Kidney tubule cell (primary cell): ENCODE measurements around the gene PHACTR1.
"Not testable (repeated sequence)": the region's sequence is repeated elsewhere in the genome, so short reads cannot be mapped to it uniquely, and the experiment has no call there.

ENCODE experiments used
- DNase-seq: peaks from one replicate; pipeline ENCODE4 v3.0.0-alpha.2; 2018; ENCODE audit warnings: low spot score

Gene PHACTR1

GRCh38 chr6:13113981-13114593 is 397.5 kb downstream of the PHACTR1 start:
- DNase-seq, result peak; percentile 49

DNA sequence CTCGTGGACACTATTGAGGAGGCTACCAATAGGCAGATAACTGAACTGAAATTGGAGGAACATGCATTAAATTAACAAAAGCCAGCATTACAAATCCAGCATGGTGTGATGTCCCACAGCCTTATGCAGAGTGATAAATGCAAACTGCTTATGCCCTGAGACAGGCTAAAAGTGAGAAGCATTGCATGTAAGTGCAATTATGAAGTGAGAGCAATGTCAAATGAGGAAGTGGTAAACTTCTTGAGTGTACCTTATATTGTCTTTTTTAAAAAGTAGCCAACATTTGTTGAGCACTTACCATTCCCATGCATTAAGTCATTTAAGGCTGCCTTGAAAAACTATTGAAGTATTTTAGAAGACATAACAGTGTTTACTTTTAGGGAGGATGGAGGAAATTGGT is 399.6 kb downstream of the PHACTR1 start:
- no peak for DNase-seq

GRCh38 chr6:13117570-13117969 is 401.0 kb downstream of the PHACTR1 start:
- DNase-seq, result no peak

- DNase-seq, result no peak
Measured at GRCh38 chr6:13119549-13119948, 403.0 kb downstream of the PHACTR1 start.

DNA sequence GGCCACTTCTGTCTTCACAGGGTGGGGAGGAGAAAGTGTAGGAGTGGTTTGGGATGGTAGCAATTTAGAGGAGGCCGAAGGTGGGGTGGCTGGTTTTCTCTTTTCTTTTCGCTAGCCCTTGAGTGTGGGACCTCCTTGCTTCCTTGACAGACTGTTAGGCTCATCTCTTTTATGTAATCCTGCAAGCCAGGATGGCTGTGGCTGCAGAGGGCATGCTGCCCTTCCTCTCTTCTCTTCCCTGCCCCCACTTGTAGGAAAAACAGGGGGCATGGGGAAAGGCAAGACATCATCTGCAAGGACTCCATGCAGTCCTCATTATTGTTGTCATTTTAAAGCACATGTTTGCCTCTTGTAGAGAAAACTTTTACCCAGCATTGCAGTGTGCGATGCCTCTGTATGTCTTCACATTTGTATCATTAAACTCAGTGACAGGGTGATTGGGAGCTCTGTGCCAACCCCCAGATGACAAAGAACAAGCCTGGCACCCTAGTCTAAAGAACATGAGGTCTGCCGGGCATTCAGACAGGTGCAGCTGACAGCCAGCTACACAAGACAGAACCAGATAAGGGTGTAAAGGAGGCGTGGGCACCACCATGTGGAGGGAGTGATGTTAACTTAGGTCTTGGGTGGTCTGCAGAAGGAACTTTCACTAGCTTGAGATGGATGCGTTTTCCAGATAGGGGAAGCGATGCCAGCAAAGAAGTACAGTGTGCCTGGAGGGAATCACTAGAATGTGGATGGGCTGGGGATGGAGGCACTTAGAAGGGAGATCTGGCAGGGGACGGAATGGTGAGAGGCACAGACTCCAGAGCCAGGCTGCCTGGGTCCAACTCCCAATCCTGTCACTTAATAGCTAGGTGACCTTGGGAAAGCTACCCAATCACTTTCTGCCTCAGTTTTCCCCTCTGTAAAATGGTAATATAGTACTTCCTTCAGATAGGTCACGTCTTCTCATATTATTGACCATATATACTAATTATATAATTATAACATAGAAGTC is 404.2 kb downstream of the PHACTR1 start:
- DNase-seq, result no peak

GRCh38 chr6:13124131-13124530 is 407.6 kb downstream of the PHACTR1 start:
- no peak for DNase-seq

- DNase-seq, result no peak
Measured at GRCh38 chr6:13125841-13126240, 409.3 kb downstream of the PHACTR1 start.

GRCh38 chr6:13131935-13132661 is 415.5 kb downstream of the PHACTR1 start:
- no peak for DNase-seq

DNA sequence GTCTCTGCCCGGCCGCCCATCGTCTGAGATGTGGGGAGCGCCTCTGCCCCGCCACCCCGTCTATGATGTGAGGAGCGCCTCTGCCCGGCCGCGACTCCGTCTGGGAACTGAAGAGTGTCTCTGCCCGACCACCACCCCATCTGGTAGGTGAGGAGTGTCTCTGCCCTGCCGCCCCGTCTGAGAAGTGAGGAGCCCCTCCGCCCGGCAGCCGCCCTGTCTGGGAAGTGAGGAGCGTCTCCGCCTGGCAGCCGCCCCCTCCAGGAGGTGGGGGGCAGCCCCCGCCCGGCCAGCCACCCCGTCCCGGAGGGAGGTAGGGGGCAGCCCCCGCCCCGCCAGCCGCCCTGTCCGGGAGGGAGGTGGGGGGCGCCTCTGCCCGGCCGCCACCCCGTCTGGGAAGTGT is 417.3 kb downstream of the PHACTR1 start:
- not testable (repeated sequence) for DNase-seq

GRCh38 chr6:13135152-13135551 is 418.6 kb downstream of the PHACTR1 start:
- DNase-seq, result no peak

GRCh38 chr6:13139119-13139518 is 422.6 kb downstream of the PHACTR1 start:
- DNase-seq, result no peak

DNA sequence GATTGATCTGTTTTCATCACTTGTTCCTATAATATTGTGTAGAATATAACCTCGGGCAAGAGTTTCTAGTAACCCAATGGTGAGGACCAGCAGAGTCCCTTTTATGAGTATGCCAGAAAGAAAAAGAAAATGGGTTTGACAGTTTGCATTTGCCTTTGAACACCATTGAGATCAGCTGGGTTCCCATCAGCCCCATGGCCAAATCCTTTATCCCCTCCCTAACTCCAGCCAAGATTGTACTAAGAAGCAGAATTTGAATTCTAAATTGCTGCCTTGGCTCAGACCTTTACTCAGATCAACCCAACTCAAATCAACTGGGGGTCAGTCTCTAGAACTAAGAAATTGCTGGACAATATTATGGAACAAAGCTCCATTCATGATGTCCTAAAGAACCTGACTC is 424.4 kb downstream of the PHACTR1 start:
- DNase-seq, result no peak

DNA sequence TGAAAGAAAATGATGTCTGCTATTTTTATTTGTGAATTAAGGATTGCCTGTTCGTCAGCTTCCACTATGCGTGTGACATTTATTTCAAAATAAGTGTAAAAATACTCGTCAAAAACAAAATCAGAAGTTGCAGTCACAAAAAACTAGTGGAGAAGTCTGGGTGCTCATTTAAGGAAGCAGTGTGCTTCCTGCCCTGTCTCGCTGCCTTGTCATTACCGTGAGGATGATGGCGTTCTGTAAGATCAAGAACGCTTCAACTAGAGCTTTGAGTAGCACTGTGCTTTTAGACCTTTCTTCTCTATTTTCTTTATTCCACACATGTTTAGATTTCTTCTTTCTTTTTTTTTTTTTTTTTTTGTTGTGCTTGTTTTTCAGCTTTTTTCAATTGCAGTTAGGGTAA is 424.8 kb downstream of the PHACTR1 start:
- DNase-seq, result no peak

GRCh38 chr6:13142611-13143010 is 426.0 kb downstream of the PHACTR1 start:
- DNase-seq, result no peak

- DNase-seq, result no peak
Measured at GRCh38 chr6:13146442-13146841, 429.9 kb downstream of the PHACTR1 start.

DNA sequence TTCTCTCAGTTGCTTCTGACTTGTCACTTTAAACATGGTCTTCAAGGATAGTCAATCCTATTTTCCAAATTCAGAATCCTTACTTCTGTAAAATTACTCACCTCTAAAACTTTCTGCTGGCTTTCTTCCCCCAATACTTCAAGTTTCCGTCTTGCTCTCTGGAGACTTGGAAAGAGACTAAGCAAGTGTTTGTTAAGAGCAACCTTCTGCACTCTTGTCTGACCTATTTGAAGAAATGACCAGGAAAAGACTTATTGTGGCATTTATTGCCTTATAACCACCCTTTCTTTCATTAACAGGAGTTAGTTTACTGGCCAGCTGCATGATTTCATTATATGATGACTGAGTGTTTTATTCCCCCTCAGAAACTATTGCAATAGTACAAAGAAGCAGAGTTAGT is 430.8 kb downstream of the PHACTR1 start:
- DNase-seq, result no peak

GRCh38 chr6:13147782-13148181 is 431.2 kb downstream of the PHACTR1 start:
- no peak for DNase-seq

DNA sequence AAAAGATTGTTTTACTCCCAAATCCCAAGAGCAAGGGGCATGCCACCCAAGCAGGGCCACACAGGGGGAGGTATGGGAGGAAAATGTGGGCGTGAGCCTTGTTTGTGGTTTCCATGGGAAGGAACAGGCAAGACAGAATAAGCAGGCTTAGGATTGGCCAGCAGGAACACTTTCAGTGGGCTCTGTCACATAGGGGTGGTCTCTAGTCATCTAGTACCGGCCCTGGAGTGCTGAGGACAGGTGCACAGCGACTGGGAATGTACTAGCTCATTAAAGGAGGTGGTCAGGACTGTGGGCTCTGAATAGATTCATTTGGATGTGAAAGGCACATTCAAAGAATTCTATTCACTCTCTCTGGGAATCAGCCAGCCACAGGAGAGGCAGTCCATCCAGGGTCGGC is 436.2 kb downstream of the PHACTR1 start:
- no peak for DNase-seq

DNA sequence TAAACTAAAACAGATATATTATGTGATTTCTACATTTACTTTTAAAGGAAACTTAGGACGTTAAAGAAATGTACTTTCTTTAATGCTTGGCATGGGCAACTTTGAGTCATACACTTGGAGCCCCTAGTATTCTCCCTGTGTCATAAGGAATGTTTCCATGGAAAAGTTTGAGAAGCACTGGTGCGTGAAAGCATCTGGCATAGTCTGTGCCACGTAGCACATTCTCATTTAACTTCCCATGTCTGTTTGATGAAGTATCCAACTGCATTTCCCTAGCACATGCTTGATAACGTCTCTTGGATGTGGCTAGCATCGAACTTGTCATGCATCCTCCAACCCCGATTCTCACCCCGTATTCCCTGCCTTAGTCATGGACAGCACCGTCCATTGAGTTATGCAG is 439.8 kb downstream of the PHACTR1 start:
- DNase-seq, result peak; percentile 75

- DNase-seq, result no peak
Measured at GRCh38 chr6:13157293-13157692, 440.7 kb downstream of the PHACTR1 start.

GRCh38 chr6:13159300-13159699 is 442.7 kb downstream of the PHACTR1 start:
- peak; percentile 26 for DNase-seq

GRCh38 chr6:13159822-13160221 is 443.3 kb downstream of the PHACTR1 start:
- not testable (repeated sequence) for DNase-seq
